Stimulated activated CD4-positive, alpha-beta T cell treated with anti-CD3 and anti-CD28 coated beads, Interleukin-4, amount 100 ng/mL, for 4 hours (primary cell): ENCODE measurements around the gene ALX3.

Source experiments
- DNase-seq, 2 experiments: peaks; one replicate each; pipeline ENCODE4 v3.0.0-alpha.2; 2020

The ALX3 gene

DNA sequence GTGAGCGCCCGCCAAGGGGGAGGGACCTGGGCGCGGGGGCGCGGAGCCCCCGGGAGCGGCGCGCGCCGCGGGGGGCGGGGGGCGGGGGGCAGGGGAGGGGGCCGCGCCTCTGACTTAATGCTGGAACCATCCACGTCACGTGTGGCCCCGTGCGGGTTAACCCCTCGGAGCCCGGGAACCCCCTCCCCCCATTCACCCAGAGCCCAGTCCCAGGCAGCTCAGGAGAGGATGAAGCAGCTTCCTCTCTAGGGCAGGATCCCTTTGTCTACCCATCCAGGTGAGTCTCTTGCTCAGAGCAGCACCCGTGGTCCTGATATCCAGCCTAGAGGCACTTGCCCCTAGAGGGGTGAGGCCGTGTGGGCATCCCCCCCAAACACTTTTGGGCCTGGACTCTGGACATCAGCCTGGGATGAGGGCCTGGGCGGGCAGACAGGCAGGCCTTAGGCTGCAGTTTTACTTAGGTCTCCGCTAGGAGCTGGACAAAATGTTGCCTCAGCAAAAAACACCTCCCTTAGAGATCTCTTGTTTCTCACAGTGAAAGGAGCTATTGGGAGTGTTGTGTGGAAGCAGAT lies at the start of gene ALX3:
ALX3 (minus strand) TSS at position 2 of the 572 bp plus-strand sequence. CDS start 60 bp downstream, outside the sequence.
- DNase-seq: no peak

DNA sequence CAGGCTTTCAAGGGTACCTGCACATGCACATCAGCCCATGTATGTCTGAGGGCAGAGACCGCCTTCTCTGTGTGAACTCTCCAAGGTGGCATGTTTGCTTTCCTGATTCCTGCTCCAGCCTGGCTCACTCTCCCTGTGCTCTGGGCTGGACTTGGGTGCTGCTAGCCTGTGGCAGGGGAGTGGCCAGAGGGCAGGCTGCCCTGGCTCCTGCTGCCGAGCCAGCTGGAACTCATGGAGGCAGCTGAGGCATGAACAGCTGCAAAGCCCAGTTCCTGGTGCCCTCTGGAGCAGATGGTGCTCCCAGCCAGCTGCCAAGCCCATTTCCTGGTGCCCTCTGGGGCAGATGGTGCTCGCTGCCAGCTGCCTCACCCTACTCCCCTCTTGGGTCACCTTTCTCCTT lies 49.4 kb upstream of the ALX3 start:
- DNase-seq: no peak

DNA sequence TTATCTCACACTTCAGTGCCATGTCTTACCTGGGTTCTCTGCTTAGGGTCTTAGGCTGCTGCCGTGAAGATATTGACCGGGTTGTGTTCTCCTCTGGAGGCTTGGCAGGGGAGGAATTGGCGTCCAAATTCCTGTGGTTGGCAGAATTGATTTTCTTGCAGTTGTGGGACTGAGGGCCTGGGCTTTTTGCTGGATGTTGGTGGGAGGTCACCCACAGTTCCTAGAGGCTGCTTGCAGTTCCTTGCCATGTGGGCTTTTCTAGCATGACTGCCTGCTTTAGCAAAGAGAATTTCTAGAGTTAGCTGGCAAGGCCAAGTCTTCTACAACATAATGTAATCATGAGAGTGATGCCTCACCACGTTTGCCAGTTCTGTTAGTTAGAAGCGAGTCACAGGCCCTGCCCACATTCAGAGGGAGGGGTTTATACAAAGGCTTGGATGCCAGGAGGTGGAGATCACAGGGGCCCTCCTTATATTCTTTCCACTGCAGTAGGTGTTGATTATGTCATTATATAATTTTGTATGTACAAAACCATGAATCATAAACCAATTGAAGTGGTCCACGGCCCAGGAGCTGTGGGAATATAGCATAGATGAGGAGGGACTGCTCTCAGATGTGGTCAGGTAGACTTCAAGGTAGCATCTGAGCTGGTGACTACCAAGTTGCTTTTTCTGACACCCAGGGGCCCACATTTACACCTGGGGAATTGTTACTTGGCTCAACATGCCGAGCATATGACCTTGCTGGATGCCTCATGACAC lies 48.3 kb upstream of the ALX3 start:
- DNase-seq: peak in 1 of 2 experiments; percentile 42

DNA sequence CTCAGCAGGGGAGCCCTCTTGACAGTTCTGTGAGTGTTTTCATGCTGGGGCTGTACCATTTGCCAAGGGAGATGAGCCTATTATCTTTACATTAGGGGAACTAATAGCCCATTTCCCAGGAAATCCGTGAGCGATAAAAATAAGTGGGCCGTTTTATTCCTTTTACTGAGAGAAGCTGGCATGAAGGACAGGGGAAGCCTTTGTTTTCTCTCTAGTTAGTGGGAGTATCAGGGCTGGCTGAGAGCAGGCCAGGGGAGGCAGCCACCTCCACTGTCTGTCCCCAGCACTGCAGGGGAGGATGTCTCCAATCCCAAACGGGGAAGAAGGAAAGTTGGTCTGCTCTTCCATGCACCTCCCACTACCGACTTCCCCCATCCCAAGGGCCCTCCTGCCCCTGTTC lies 44.3 kb upstream of the ALX3 start:
- DNase-seq: no peak

DNA sequence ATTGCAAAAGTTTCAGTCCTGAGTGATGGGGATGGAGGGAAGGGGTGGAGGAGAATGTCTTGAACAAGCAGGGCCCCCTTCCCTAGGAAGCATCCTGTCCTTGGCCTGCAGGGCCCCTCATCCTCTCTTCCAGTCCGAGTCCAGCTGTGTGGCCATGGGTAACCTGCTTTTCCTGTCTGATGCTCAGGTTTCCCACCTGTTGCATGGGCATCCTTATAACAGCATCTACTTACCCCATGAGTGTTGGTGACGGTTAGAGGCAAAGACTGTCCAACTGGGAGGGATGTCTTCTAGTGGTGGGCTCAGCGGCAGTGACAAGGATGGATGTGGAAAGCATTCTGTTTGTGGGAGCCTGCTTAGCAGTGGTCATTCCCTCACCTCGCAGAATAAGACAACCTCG lies 43.7 kb upstream of the ALX3 start:
- DNase-seq: no peak

DNA sequence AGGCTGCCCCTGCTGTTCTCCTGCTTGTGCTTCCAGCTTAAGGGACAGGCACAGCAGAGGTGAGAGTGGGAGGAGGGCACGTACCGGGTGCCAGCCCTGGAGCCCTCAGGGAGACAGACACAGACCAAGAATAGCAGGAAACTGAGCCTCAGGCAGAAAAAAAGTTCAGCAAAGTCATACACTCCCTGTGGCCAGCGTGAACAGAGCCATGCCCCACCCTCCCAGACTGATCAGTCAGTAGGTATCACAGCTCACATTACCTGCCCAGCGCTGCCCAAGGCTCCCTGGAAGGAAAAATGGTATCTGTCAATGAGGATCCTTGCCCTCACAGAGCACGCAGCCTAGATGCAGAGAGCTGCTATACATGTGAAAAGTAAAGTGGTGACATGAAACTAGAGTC lies 43.1 kb upstream of the ALX3 start:
- DNase-seq: no peak

DNA sequence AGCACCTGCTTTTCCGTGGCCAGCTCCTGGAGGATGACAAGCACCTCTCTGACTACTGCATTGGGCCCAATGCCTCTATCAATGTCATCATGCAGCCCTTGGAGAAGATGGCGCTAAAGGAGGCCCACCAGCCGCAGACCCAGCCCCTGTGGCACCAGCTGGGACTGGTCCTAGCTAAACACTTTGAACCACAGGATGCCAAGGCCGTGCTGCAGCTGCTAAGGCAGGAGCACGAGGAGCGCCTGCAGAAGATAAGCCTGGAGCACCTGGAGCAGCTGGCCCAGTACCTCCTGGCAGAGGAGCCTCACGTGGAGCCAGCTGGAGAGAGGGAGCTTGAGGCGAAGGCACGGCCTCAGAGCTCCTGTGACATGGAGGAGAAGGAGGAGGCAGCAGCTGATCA lies 42.2 kb upstream of the ALX3 start:
- DNase-seq: no peak

DNA sequence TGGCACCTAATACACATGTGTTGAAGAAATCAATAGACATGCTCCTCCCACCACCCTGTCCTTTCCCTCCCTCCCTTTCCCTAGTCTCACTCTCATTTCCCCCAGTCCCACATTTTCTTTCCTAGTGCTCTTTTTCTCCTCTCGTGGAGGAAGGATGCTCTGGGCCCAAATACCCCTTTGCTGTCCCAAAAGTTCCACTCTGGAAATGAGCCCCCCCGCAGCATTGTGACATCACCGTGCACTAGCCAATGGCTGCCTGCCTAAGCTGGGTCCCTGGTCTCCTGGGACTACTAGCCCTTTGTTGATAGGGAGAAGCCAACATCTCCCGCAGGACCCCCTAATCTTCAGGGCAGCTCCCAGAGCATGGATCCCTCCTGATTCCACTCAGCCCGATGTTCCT lies 41.7 kb upstream of the ALX3 start, which contains the start of gene UBL4B:
UBL4B (plus strand) TSS at position 301 of the 400 bp plus-strand sequence; CDS start at position 393, 92 bp downstream.
- no peak for DNase-seq

DNA sequence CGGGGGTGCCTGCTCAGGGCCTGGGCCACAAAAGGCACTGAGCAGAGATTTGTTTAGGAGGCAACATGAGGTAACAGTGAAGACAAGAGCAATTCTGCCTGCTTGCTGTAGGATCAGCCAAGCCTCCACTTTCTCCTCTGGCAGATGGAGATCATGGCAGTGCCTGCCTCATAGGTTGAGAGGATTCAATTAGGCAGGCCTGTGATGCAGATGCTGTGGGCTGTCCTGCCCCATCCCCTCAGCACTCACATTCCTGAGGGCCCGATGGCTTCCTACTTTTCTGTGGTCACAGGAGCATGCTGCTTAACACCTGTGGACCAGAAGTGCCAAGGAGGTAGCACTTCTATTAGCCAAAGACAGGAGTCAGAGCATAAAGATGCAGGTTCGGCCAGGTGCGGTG lies 40.6 kb upstream of the ALX3 start:
- no peak for DNase-seq

DNA sequence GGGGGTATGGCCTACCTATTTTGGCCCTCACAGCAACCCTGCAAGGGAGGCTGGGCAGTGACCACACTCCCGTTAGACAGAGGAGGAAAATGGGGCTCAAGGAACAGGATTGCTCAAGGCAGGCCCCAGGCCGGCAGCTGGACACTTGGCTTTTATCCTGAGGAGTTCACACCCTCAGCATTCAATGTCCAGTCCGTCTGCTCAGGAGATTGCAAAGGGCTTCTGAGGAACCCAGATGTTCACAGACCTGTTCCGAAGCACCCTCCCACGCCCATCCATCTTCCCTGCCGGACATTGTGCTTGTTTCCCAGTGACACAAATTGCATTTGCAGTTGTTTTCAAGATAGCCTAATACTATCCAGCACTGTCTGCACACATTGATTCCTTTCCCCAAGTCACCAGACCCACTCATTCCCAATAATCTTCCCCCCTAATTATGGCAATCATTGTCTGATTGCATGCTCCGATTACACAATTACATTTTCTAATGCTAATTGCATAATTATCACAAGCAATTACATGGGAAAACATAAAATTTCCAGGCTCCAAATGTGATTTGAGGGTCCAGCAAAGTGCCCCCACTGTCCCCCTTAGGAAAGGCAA lies 37.5 kb upstream of the ALX3 start:
- no peak for DNase-seq

DNA sequence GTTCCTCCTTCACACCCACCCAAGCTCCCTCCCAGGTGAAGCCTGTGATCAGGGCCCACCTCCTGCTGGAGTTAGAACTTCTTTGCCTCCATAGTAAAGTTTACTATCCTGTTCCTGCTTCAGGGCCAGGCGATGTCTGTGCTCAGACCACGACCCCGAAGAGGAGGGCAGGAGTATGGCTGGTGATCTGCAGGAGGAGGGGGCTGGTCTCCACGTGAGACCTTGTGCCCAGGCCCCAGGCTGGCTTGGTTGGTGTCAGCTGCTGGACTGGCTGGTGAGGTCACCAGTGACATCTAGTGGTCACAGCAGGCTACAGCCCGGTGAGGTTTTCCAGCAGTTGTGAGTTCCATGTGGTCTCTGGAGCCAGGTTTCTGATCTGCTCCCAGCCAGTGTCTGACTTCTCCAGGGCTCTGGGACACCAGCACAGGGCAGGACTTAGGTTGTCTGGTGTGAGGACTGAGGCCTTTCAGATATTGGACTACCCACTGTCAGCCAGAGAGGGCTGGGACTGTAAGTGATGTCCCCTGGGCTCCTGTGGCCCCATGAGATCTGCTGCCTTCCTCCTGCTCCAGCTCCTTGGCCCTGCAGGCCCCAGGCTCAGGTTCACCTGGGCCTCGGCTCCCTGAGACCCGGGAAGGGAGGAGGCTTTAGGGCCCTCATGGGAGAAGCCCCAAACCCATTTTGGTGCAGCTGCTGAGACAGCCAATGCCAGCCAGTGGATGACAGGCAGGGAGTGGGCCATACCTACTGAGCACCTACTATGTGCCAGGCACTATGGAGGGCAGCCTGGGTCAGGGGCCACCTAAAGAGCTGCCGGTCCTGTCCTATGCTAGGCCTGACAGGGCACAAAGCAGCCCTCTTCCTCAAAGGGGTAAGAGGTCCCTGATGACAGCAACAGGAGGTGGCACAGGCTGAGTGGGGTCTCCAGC lies 35.8 kb upstream of the ALX3 start:
- DNase-seq: peak; percentile 48 to 50

DNA sequence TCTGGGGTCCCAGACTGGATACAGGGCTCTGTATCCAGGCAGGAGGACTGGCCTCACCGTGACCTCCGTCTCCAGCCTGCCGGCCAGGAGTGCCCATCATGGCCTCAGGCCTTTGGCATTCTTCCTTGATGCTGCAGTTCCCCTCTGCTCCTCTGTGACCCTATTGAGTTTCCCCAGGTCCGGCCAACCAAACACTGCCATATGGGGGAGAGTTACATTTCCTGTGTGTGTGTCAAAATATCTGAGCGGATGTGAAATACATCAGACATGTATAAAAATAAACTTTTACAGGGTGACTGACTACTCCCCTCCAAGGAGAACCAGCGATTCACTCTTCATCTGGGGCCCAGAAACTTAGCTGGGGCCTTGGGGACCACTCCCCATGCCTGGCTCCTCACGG lies 31.6 kb upstream of the ALX3 start:
- no peak for DNase-seq

DNA sequence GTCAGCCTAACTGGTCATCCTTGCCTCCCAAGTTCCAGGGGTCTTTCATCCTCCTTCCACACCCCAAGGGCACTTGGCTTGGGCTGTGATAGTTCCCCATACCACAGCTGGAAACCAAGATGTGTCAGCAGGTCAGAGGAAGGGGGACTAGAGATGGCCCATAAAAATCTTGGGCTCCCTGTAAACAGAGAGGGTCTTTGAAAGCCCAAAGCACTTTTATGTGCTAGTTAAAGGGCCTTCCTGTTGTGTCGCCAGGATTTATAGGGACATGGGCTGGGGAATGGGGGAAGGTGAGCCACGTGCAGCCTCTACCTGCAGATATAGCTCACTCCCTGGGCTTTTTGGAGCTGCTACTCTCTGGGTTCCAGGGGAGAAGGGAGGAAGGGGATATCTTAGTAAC lies 29.9 kb upstream of the ALX3 start:
- DNase-seq: no peak

DNA sequence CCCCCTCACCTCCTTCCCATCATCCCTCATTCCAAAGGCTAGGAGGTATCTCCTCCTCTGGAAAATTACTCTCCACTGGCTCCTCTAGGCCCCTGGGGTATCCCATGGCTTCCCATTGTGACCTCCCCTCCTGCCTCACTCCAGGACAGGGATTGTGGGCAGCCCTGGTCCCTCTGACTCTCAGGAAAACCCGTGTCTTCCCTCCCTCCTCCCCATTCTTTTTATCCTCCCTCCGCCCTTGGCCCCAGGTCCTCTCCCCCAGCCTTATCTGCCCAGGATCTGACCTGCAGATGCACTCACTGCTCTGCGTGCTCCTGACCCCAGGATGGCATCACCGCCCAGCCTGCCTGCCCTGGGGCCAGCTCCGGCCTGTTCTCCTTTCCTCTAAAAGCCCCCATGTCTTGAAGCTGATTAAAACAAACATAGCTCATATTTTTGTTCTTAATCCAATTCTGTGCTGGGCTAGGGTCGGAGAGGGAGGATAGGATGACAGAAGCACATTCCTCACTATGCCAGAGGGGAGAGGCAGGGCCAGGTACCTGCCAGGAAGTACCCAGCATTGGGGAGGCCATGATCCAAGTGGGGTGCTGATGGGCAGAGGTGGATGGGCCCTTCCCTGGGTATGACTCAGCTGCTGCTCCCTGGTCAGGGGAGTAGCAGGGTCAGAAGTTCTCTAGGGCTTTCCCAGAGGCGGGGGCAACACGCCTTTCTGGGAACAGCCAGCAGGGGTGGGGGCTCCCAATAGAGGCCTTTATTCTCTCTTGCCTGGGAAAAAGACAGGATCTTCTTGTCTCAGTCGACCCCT lies 28.0 kb upstream of the ALX3 start:
- no peak for DNase-seq

DNA sequence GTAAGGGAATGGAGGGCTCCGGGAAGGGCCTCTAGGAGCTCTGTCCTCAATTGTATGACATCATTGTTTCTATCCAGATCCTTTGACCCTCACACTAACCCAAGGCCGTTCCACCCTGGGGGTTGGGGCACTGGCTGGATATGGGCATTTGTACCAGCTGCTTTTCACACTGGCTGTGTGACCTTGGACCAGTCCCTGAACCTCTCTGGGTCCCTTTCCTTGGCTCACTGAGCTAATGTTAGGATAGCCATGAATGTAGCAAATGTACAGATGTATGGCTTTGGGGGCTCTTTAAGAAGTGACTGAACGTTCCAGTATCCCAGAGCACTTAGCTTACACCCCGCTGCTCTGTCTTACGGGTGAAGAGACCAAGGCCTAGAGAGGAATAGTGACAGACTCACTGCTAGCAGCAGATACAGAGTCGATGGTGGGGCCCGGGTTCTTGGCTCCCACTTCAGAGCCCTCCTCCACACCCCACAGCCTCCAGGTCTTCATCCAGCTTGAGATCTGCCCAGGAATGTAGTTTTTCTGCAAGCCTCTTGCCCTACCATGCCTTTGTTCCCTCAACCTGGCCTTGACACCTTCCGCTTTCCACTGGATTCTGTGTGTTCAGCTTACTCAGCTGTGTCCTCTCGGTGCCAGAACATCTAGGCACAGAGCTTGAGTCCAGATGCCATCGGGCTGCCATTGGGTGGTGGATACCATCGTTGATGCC lies 27.2 kb upstream of the ALX3 start:
- DNase-seq: no peak

DNA sequence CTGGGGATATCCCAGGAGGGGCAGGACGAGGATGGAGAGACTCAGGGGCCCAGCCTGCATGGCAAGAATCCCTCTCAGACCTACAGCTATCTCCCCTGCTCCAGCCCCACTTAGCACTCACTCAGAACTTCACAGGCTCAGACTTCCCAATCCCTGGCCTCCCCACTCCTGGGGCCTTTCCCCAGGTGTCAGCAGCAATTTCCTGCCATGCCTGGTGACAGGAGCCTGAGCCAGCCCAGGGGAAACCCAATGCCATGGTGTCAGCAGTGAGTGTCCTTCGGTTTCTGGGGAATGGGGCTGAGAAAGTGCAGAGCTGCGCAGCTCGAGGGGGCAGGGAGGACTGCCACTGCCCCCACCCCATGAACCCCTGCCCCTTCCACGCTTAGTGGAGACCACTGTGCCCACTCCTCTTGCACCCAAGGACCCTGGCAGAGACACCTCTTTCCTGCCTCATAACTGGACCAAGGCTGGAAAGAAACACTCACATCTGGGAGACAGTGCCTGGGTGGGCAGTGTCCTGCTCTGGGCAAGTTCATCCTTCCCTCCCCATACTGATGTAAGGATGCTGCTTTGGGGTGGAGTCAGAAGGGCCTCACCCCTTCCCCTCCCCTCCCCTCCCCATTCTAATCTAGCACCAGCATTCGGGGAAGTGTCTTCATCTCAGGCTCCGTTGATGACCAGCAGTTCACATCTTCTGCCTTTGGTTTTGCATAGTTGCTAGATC lies 24.6 kb upstream of the ALX3 start:
- DNase-seq: no peak

DNA sequence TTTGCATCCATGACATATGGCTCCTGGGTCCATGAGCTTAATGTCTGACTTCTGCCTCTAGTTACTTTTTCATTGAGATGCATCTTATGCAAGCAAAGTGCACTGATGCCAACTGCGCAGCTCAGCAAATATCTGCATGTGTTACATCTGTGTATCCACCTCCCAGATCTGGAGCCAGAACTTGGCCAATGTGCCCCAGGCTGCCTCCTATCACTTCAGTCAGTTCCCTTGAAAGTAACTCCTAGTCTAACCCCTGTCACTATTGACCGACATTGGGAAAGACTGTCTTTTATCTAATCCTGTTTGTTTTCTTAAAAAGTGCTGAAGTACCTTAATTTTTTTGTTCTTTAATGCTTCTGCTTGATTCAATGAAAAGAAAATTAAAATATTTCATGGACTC lies 22.5 kb upstream of the ALX3 start:
- no peak for DNase-seq

DNA sequence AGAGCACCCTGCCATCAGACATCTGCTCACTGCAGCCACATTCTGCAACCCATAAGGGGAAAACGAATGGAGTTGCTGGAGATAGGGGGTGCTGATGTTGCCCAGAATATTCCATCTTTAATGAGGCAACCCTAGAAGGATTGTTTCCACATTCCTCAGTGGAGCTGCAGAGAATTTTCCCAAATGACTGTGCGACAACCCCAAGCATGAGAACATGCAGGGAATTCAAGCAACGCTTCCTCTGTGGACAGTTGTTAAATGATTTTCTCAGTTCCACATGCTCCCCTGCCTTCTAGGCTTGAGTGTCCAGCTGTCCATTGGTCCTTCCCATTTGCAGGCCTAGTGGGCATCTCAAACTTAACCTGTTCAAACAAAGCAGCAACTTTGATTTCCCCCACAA lies 21.3 kb upstream of the ALX3 start:
- DNase-seq: no peak

DNA sequence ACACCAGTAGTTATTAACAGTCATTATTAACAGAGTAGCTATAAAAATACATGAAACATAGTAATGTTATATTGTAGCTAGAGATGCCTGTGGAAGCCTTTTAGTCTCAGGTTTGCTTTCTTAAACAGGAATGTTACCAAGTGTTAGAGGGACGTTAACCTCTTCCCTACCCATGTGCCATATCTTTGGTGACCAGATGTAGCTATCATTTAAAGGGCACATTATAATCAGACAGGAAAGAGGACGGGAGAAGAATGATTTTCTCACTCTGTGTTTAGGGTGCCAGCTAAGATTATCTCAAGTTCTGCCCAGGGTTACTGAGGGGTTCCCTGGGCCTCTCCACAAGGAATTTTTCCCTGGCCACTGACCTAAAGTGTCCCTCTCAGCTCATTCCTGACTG lies 20.9 kb upstream of the ALX3 start:
- DNase-seq: no peak

DNA sequence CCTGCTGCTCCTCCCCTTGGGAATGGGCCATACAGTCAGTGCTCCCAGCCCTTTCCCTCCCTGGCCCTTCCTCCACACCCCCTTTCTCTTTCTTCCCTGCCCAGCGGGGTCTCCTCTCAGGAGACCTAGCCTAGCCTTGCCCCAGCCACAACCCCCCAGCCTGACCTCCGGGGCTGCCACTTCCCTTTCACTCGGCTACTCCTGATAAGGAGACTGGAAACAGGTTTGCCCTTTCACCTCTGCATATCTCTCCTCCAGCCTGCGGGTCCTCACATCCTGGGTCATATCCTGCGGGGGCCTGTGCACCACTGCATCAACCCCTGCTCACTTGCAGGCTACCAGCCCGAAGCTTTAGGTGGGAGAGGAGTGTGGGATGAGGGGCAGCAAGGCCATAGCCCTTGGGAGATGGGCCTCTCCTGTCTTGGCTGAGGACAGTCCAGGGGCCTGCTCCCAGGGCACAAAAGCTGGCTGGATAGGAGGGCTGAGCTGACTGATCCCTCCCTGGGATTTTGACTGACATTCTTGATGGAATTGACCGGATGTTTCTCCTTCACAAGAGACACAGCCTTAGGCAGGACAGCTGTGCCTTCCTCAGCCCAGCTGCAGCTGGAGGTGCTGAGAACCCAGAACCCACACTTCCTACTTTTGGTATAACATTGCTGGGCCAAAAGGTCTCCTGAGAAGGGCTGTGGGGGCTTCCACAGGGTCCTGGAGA lies 19.2 kb upstream of the ALX3 start:
- DNase-seq: no peak
